Thoracic aorta (tissue), 2 donors: ENCODE results near the gene CTDSPL2. TPM values are rescaled to one million over a fixed set of nuclear protein-coding genes. Genes with fewer than 3 reads are reported as not detected.

Experiments
- ATAC-seq: fragments of 150-250 bp; one replicate; pipeline ENCODE4 v1.8.0; 2017; ENCODE audit warnings: low read depth; ENCODE audit not compliant: insufficient number of reproducible peaks, low FRiP score
- DNase-seq: peaks from one replicate; pipeline ENCODE4 v3.0.0-alpha.2; 2020; ENCODE audit warnings: low spot score
- H3K27ac ChIP-seq, 2 donors: fragments of 200-600 bp; sonication (generic); 1 replicate in 1 of 2; 2 replicates in 1 of 2; pipeline ENCODE4 v1.5.1; 2016; ENCODE audit warnings: mild to moderate bottlenecking in 2 of 2, moderate library complexity in 2 of 2
- H3K27me3 ChIP-seq: fragments of 200-600 bp; sonication (generic); replicated peaks from 2 replicates; pipeline ENCODE4 v1.6.0; 2016; ENCODE audit warnings: mild to moderate bottlenecking; ENCODE audit not compliant: insufficient read depth
- H3K36me3 ChIP-seq: fragments of 200-600 bp; sonication (generic); one replicate; pipeline ENCODE4 v1.5.1; 2016
- H3K4me1 ChIP-seq, 2 donors: fragments of 200-600 bp; sonication (generic); 1 replicate in 1 of 2; 2 replicates in 1 of 2; pipeline versions ENCODE4 v1.5.1 to v1.6.0; 2016; ENCODE audit warnings: low read depth in 2 of 2, mild to moderate bottlenecking in 1 of 2; ENCODE audit not compliant: control insufficient read depth in 1 of 2
- H3K4me3 ChIP-seq: fragments of 200-600 bp; sonication (generic); 2 replicates; pipeline ENCODE4 v1.5.1; 2016; ENCODE audit warnings: mild to moderate bottlenecking
- H3K9me3 ChIP-seq: fragments of 200-600 bp; sonication (generic); 2 replicates; pipeline ENCODE4 v1.5.1; 2016
- total RNA-seq, 2 donors: library from RNA; depleted of rRNA; stranded (reverse); fragments of >200 nt; gene quantifications; one replicate each; pipeline versions ENCODE4 v1.1.0 to v1.2.3, GENCODE V29; 2016
- TF ChIP-seq, protein P1 (sequence below): fragments of 200-600 bp; sonication (generic); IDR thresholded peaks from one replicate; pipeline ENCODE4 v1.5.1; 2019; ENCODE audit warnings: antibody characterized with exemption

CTDSPL2 gene
- total RNA-seq, 2 donors from 2014 or later, result 30.9 to 64.5 TPM

GRCh38 chr15:44535092-44535491, 107.7 kb downstream of the CTDSPL2 start:
- Histone ChIP-seq H3K36me3 (no peaks in the 10 kb centered on the region), H3K4me1 (peaks cover 16 to 33% of the 10 kb centered on the region in 2 donors), H3K9me3 (no peaks in the 10 kb centered on the region), H3K27ac (no peak overlapping the region), H3K4me3 (no peak overlapping the region), H3K27me3 (no peaks in the 10 kb centered on the region)
- ATAC-seq (no peak), DNase-seq (no peak)
- TF ChIP-seq, protein P1, sequence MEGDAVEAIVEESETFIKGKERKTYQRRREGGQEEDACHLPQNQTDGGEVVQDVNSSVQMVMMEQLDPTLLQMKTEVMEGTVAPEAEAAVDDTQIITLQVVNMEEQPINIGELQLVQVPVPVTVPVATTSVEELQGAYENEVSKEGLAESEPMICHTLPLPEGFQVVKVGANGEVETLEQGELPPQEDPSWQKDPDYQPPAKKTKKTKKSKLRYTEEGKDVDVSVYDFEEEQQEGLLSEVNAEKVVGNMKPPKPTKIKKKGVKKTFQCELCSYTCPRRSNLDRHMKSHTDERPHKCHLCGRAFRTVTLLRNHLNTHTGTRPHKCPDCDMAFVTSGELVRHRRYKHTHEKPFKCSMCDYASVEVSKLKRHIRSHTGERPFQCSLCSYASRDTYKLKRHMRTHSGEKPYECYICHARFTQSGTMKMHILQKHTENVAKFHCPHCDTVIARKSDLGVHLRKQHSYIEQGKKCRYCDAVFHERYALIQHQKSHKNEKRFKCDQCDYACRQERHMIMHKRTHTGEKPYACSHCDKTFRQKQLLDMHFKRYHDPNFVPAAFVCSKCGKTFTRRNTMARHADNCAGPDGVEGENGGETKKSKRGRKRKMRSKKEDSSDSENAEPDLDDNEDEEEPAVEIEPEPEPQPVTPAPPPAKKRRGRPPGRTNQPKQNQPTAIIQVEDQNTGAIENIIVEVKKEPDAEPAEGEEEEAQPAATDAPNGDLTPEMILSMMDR, result no peak

DNA sequence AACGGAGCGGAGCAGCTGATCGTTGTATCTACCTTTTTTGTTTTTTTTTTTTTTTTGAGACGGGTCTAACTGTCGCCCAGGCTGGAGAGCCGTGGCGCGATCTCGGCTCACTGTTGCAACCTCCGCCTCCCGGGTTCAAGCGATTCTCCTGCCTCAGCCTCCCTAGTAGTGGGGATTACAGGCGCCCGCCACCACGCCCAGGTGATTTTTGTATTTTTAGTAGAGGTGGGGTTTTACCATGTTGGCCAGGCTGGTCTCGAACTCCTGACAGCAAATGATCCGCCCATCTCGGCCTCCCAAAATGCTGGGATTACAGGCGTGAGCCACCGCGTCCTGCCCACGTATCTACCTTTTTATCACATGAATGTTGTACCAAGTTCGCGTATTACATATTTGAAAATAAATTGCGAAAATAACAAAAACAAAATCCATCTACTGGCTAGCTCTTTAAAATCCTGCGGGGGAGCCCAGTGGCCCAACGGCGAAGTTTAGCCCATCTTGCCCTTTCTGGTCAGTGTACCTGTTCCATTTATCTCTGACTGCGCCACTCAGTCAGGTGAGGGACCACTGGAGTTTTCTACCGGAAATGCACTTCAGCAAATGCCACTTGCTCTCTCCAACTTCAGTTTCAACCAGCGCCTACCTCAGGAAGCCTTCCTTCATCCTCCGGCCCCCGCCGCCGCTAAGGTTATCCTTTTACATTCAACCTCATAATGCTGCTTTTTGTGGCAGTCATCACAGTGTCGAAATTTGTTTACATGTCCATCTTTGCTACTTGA, 108.3 kb downstream of the CTDSPL2 start:
- peak overlapping the region; percentile 95 to 99 for H3K27ac ChIP-seq

GRCh38 chr15:44536302-44536961, 109.0 kb downstream of the CTDSPL2 start:
- Histone ChIP-seq H3K4me1 (peaks cover 16 to 46% of the 10 kb centered on the region in 2 donors), H3K27ac (peak overlapping the region; percentile 95 to 99), H3K36me3 (no peaks in the 10 kb centered on the region), H3K27me3 (no peaks in the 10 kb centered on the region), H3K4me3 (peak overlapping the region; percentile 94), H3K9me3 (no peaks in the 10 kb centered on the region)
- TF ChIP-seq, protein P1, result peak; percentile 34
- peak; percentile 69 for ATAC-seq
- peak; percentile 53 for DNase-seq

More for the DNA sequence above, 108.3 kb downstream of the CTDSPL2 start:
- H3K4me1 ChIP-seq, result peaks cover 16 to 38% of the 10 kb centered on the region in 2 donors
- ATAC-seq (no peak), DNase-seq (no peak)
- TF ChIP-seq, protein P1, result no peak
- H3K36me3 ChIP-seq, result no peaks in the 10 kb centered on the region
- H3K9me3 ChIP-seq, result no peaks in the 10 kb centered on the region
- peak overlapping the region; percentile 94 for H3K4me3 ChIP-seq
- H3K27me3 ChIP-seq, result no peaks in the 10 kb centered on the region

- no peaks in the 10 kb centered on the region for H3K9me3 ChIP-seq
- peaks cover 16 to 53% of the 10 kb centered on the region in 2 donors for H3K4me1 ChIP-seq
- peak within 1 kb of the TSS; percentile 98 to 99 for H3K27ac ChIP-seq
- DNase-seq, result peak; percentile 89
- H3K27me3 ChIP-seq, result no peaks in the 10 kb centered on the region
- TF ChIP-seq, protein P1, result no peak
- no peaks in the 10 kb centered on the region for H3K36me3 ChIP-seq
- peak within 1 kb of the TSS; percentile 94 for H3K4me3 ChIP-seq
- ATAC-seq, result peak; percentile 89
Observed at GRCh38 chr15:44536962-44537734, 109.7 kb downstream of the CTDSPL2 start, which contains the start of gene EIF3J. Gene EIF3J, plus strand, starts transcription at chr15:44537147. Its CDS starts 48 bp downstream, at chr15:44537195.
